GM23338 (cell line): ENCODE results near the gene NPAS4. TPM values are rescaled to one million over a fixed set of nuclear protein-coding genes. Genes with fewer than 3 reads are reported as not detected.

Experiments used
- ATAC-seq: fragments of 200-7000 bp; cut with Tn5 transposase; 3 replicates; pipeline ENCODE4 v1.9.1; 2020
- DNase-seq: peaks from one replicate; pipeline ENCODE4 v3.0.0-alpha.2; 2015; ENCODE audit warnings: low spot score
- H2AFZ ChIP-seq: fragments of 200-600 bp; sonication (generic); 2 replicates; pipeline ENCODE4 v1.8.0; 2016; ENCODE audit warnings: antibody characterized with exemption, mild to moderate bottlenecking, moderate library complexity
- H3F3A ChIP-seq: fragments of 200-600 bp; sonication (generic); replicated peaks from 2 replicates; pipeline ENCODE4 v1.8.0; 2017; ENCODE audit warnings: antibody characterized with exemption, mixed run types, low read depth
- H3K27ac ChIP-seq: fragments of 200-600 bp; sonication (generic); 2 replicates; pipeline ENCODE4 v1.6.1; 2016; ENCODE audit warnings: low read depth
- H3K27me3 ChIP-seq: fragments of 200-600 bp; sonication (generic); 2 replicates; pipeline ENCODE4 v1.8.0; 2016; ENCODE audit warnings: mild to moderate bottlenecking, mixed run types, moderate library complexity; ENCODE audit not compliant: insufficient read depth
- H3K36me3 ChIP-seq: fragments of 200-600 bp; sonication (generic); 2 replicates; pipeline ENCODE4 v1.8.0; 2016; ENCODE audit warnings: mild to moderate bottlenecking; ENCODE audit not compliant: insufficient read depth
- H3K4me1 ChIP-seq: fragments of 200-600 bp; sonication (generic); 2 replicates; pipeline ENCODE4 v1.8.0; 2016; ENCODE audit warnings: mild to moderate bottlenecking, moderate library complexity; ENCODE audit not compliant: insufficient read depth
- H3K4me2 ChIP-seq: fragments of 200-600 bp; sonication (generic); 2 replicates; pipeline ENCODE4 v1.7.1; 2017; ENCODE audit warnings: mixed run types
- H3K4me3 ChIP-seq: fragments of 200-600 bp; sonication (generic); 2 replicates; pipeline ENCODE4 v1.6.1; 2016; ENCODE audit warnings: mixed run types
- H3K79me2 ChIP-seq: fragments of 200-600 bp; sonication (generic); replicated peaks from 2 replicates; pipeline ENCODE4 v1.8.0; 2017; ENCODE audit warnings: mild to moderate bottlenecking; ENCODE audit not compliant: insufficient read depth
- H3K9me2 ChIP-seq: fragments of 200-600 bp; sonication (generic); 2 replicates; pipeline ENCODE4 v1.8.0; 2017; ENCODE audit not compliant: insufficient read depth
- H4K20me1 ChIP-seq: fragments of 200-600 bp; sonication (generic); replicated peaks from 2 replicates; pipeline ENCODE4 v1.8.0; 2017; ENCODE audit warnings: mild to moderate bottlenecking; ENCODE audit not compliant: insufficient read depth
- H3K27ac Mint-ChIP-seq: 2 replicates; pipeline ENCODE4 v1.8.0; 2020; ENCODE audit warnings: inconsistent platforms, mild to moderate bottlenecking, moderate library complexity, mixed read lengths
- H3K27me3 Mint-ChIP-seq: 3 replicates; pipeline ENCODE4 v1.8.0; 2022; ENCODE audit warnings: low read depth, mild to moderate bottlenecking, moderate library complexity, mixed read lengths, inconsistent platforms; ENCODE audit not compliant: insufficient read depth, poor library complexity
- H3K36me3 Mint-ChIP-seq: 3 replicates; pipeline ENCODE4 v1.8.0; 2021; ENCODE audit warnings: low read depth, mild to moderate bottlenecking, inconsistent platforms, moderate library complexity, mixed read lengths
- H3K4me1 Mint-ChIP-seq: 3 replicates; pipeline ENCODE4 v1.8.0; 2020; ENCODE audit warnings: mild to moderate bottlenecking, inconsistent platforms, mixed read lengths
- H3K4me3 Mint-ChIP-seq: 3 replicates; pipeline ENCODE4 v1.8.0; 2021; ENCODE audit warnings: moderate library complexity, mild to moderate bottlenecking, inconsistent platforms, mixed read lengths
- H3K9me3 Mint-ChIP-seq: 3 replicates; pipeline ENCODE4 v1.8.0; 2020; ENCODE audit warnings: moderate library complexity, mild to moderate bottlenecking, inconsistent platforms, mixed read lengths
- CREB1 ChIP-seq: fragments of 250-450 bp; sonication (Bioruptor Pico); IDR thresholded peaks from 2 replicates; pipeline ENCODE4 v1.5.0; 2020; ENCODE audit warnings: low read depth, mild to moderate bottlenecking, moderate library complexity
- ETS1 ChIP-seq: IDR thresholded peaks from 2 replicates; pipeline ENCODE4 v1.6.1; 2016; ENCODE audit warnings: antibody characterized with exemption
- EZH2phosphoT487 ChIP-seq: fragments of 200-600 bp; sonication (generic); IDR thresholded peaks from one replicate; pipeline ENCODE4 v1.8.1; 2018; ENCODE audit warnings: antibody characterized with exemption; ENCODE audit not compliant: unreplicated experiment
- JUNB ChIP-seq: IDR thresholded peaks from one replicate; pipeline ENCODE4 v1.6.1; 2016; ENCODE audit warnings: antibody characterized with exemption; ENCODE audit not compliant: unreplicated experiment
- POLR2AphosphoS5 ChIP-seq: IDR thresholded peaks from 2 replicates; pipeline ENCODE4 v1.6.1; 2016; ENCODE audit warnings: antibody characterized with exemption, low read depth
- STAT1 ChIP-seq: IDR thresholded peaks from one replicate; pipeline ENCODE4 v1.6.1; 2016; ENCODE audit warnings: antibody characterized with exemption; ENCODE audit not compliant: unreplicated experiment
- ZNF114 ChIP-seq: fragments of 250-450 bp; sonication (Bioruptor Pico); IDR thresholded peaks from 2 replicates; pipeline ENCODE4 v1.5.0; 2020; ENCODE audit warnings: mild to moderate bottlenecking, moderate library complexity
- ZNF331 ChIP-seq: fragments of 250-450 bp; sonication (Bioruptor Pico); IDR thresholded peaks from 2 replicates; pipeline ENCODE4 v1.5.0; 2020; ENCODE audit warnings: low read depth, mild to moderate bottlenecking, moderate library complexity
- polyA plus RNA-seq: library from polyadenylated mRNA; unstranded; fragments of >200 nt; fragmentation: Nextera tagmentation; extraction: Ambion mirVana; gene quantifications from 2 replicates; pipeline ENCODE4 v1.2.1, GENCODE V29; 2016
- total RNA-seq: library from RNA; depleted of rRNA; stranded (reverse); fragments of >200 nt; shearing (Covaris generic); gene quantifications from 2 replicates; pipeline ENCODE4 v1.2.3, GENCODE V29; 2014

NPAS4 gene
- total and polyA plus RNA-seq, 2 experiments from 2014 or later = 0.71 to 0.97 TPM

DNA sequence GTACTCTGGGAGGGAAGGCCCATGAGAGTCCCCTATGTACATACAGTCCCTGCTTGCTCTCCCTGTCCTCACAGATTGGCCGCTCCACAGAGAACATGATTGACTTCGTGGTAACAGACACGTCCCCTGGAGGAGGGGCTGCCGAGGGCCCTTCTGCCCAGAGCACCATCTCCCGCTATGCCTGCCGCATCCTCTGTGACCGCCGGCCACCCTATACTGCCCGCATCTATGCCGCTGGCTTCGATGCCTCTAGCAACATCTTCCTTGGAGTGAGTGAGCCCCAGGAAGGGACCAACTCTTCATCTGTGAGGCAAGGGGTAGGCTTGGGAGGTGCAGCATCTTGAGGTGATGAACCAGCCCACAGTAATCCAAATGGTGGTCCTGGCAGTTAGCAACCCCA lies 52.3 kb downstream of the NPAS4 start:
- Histone ChIP-seq H3K4me1 (peaks cover 20% of the 10 kb centered on the region), H3K4me3 (no peak overlapping the region), H3F3A (0 out of 2 replicates have a peak, but pooled peaks cover 9% of the 10 kb centered on the region), H3K79me2 (no peaks in the 10 kb centered on the region), H3K36me3 (no peaks in the 10 kb centered on the region; the same call in 1 of the 2 replicates), H3K27me3 (no peaks in the 10 kb centered on the region), H3K27ac (no peak overlapping the region), H4K20me1 (no peaks in the 10 kb centered on the region; the same call in 1 of the 2 replicates), H3K9me2 (no peaks in the 10 kb centered on the region), H3K4me2 (no peak overlapping the region), H2AFZ (no peak overlapping the region)
- H3K27me3 Mint-ChIP-seq = peaks cover 8% of the 10 kb centered on the region
- no peak overlapping the region for H3K27ac Mint-ChIP-seq
- TF ChIP-seq CREB1 (CRISPR knock-in tag) (no peak), ZNF331 (CRISPR knock-in tag) (no peak), EZH2phosphoT487 (no peak), ZNF114 (CRISPR knock-in tag) (no peak), STAT1 (no peak), ETS1 (no peak), JUNB (no peak)
- H3K9me3 Mint-ChIP-seq = no peaks in the 10 kb centered on the region
- H3K4me3 Mint-ChIP-seq = no peak overlapping the region; the same call in 2 of the 3 replicates
- H3K36me3 Mint-ChIP-seq = peaks cover 3% of the 10 kb centered on the region; the same call in 1 of the 3 replicates
- ATAC-seq (no peak), DNase-seq (no peak)
- H3K4me1 Mint-ChIP-seq = peaks cover 35% of the 10 kb centered on the region

- Histone ChIP-seq H3K27ac (no peak overlapping the region), H3K27me3 (no peaks in the 10 kb centered on the region), H3K4me1 (peaks cover 20% of the 10 kb centered on the region), H3F3A (0 out of 2 replicates have a peak, but pooled peaks cover 9% of the 10 kb centered on the region), H3K79me2 (no peaks in the 10 kb centered on the region), H3K4me2 (no peak overlapping the region), H4K20me1 (no peaks in the 10 kb centered on the region; the same call in 1 of the 2 replicates), H3K4me3 (no peak overlapping the region), H3K36me3 (no peaks in the 10 kb centered on the region; the same call in 1 of the 2 replicates), H3K9me2 (no peaks in the 10 kb centered on the region), H2AFZ (no peak overlapping the region)
- TF ChIP-seq ZNF114 (CRISPR knock-in tag) (no peak), ETS1 (no peak), POLR2AphosphoS5 (no peak)
- Mint-ChIP-seq H3K9me3 (no peaks in the 10 kb centered on the region), H3K4me1 (peaks cover 32% of the 10 kb centered on the region), H3K36me3 (peaks cover 3% of the 10 kb centered on the region; the same call in 1 of the 3 replicates), H3K27ac (no peak overlapping the region), H3K27me3 (peaks cover 8% of the 10 kb centered on the region), H3K4me3 (no peak overlapping the region)
- ATAC-seq (no peak), DNase-seq (no peak)
Measured at GRCh38 chr11:66473608-66474515, 53.0 kb downstream of the NPAS4 start.
